IMR-90 (cell line): ENCODE results near the gene UNC13A. TPM values are rescaled to one million over a fixed set of nuclear protein-coding genes. Genes with fewer than 3 reads are reported as not detected.

ENCODE experiments used
- ATAC-seq: fragments of 200-7000 bp; cut with Tn5 transposase; 2 replicates; pipeline ENCODE4 v1.9.1; 2020; ENCODE audit warnings: low read depth, mild to moderate bottlenecking, moderate library complexity
- BruUV-seq: library from RNA; stranded (reverse); fragments of 400-500 nt; replicated peaks from 2 replicates; lab custom pipeline; 2021; lab: Mats Ljungman, UMichigan
- CTCF ChIA-PET: fragments of 300-600 bp; formaldehyde crosslinking; extraction: SDS; loops from one replicate; lab custom pipeline; 2021; ENCODE audit warnings: antibody characterized with exemption; lab: Yijun Ruan, JAX
- POLR2A ChIA-PET: fragments of 300-600 bp; sonication (Branson Sonifier 250); formaldehyde crosslinking; loops from one replicate; lab custom pipeline; 2022; ENCODE audit warnings: antibody characterized with exemption; ENCODE audit not compliant: unreplicated experiment; lab: Charles Lee
- DNase-seq: peaks from one replicate; pipeline ENCODE4 v3.0.0; 2013
- H2AFZ ChIP-seq: replicated peaks from 2 replicates; pipeline ENCODE3; 2013; ENCODE audit warnings: low read length, mild to moderate bottlenecking; ENCODE audit not compliant: poor library complexity
- H2AK5ac ChIP-seq: 2 replicates; pipeline ENCODE4 v1.6.1; 2013; ENCODE audit warnings: low read depth, low read length, inconsistent platforms
- H2AK9ac ChIP-seq: replicated peaks from 2 replicates; pipeline ENCODE3; 2013; ENCODE audit warnings: mild to moderate bottlenecking, low read depth, low read length, moderate library complexity; ENCODE audit not compliant: poor library complexity
- H2BK120ac ChIP-seq: 2 replicates; pipeline ENCODE4 v1.6.1; 2013; ENCODE audit warnings: low read depth, low read length, inconsistent platforms
- H2BK15ac ChIP-seq: 3 replicates; pipeline ENCODE4 v1.6.1; 2013; ENCODE audit warnings: low read depth, low read length, inconsistent platforms
- H2BK20ac ChIP-seq: 2 replicates; pipeline ENCODE4 v1.6.1; 2013; ENCODE audit warnings: low read depth, mild to moderate bottlenecking, inconsistent platforms, low read length, moderate library complexity
- H2BK5ac ChIP-seq: 2 replicates; pipeline ENCODE4 v1.6.1; 2013; ENCODE audit warnings: mild to moderate bottlenecking, low read depth, low read length, inconsistent platforms; ENCODE audit not compliant: poor library complexity, severe bottlenecking
- H3K14ac ChIP-seq: replicated peaks from 2 replicates; pipeline ENCODE4 v1.6.1; 2013; ENCODE audit warnings: low read depth, low read length, inconsistent platforms
- H3K18ac ChIP-seq: 2 replicates; pipeline ENCODE4 v1.6.1; 2013; ENCODE audit warnings: low read depth, low read length, control low read depth
- H3K23ac ChIP-seq: 2 replicates; pipeline ENCODE4 v1.6.1; 2013; ENCODE audit warnings: low read depth, low read length, inconsistent platforms
- H3K27ac ChIP-seq: 2 replicates; pipeline ENCODE4 v1.5.1; 2013; ENCODE audit warnings: mild to moderate bottlenecking, control low read depth, low read length; ENCODE audit not compliant: insufficient read depth
- H3K27me3 ChIP-seq: 2 replicates; pipeline ENCODE4 v1.6.1; 2013; ENCODE audit warnings: low read length; ENCODE audit not compliant: control insufficient read depth, insufficient read depth
- H3K36me3 ChIP-seq: 2 replicates; pipeline ENCODE4 v1.6.1; 2013; ENCODE audit warnings: low read length, mixed read lengths; ENCODE audit not compliant: control insufficient read depth, insufficient read depth
- H3K4ac ChIP-seq: 2 replicates; pipeline ENCODE4 v1.6.1; 2013; ENCODE audit warnings: low read depth, low read length, inconsistent platforms
- H3K4me1 ChIP-seq: 2 replicates; pipeline ENCODE4 v1.6.1; 2013; ENCODE audit warnings: low read length, mixed read lengths; ENCODE audit not compliant: control insufficient read depth, insufficient read depth
- H3K4me2 ChIP-seq: 2 replicates; pipeline ENCODE4 v1.6.1; 2013; ENCODE audit warnings: low read depth, mild to moderate bottlenecking, control low read depth, low read length, moderate library complexity
- H3K4me3 ChIP-seq: 2 replicates; pipeline ENCODE4 v1.5.1; 2013; ENCODE audit warnings: low read depth, mild to moderate bottlenecking, control low read depth, low read length, moderate library complexity; ENCODE audit not compliant: insufficient read depth
- H3K56ac ChIP-seq: 2 replicates; pipeline ENCODE4 v1.6.1; 2013; ENCODE audit warnings: low read length, inconsistent platforms; ENCODE audit not compliant: insufficient read depth; ENCODE audit errors: extremely low read depth
- H3K79me1 ChIP-seq, 2 experiments: 2 replicates each; pipeline ENCODE4 v1.6.1; 2013; ENCODE audit warnings: low read length in 2 of 2, inconsistent platforms in 1 of 2, low read depth in 1 of 2
- H3K9ac ChIP-seq: 2 replicates; pipeline ENCODE4 v1.6.1; 2013; ENCODE audit warnings: low read depth, low read length, control low read depth
- H3K9me1 ChIP-seq: 2 replicates; pipeline ENCODE4 v1.6.1; 2013; ENCODE audit warnings: low read length, inconsistent platforms; ENCODE audit not compliant: insufficient read depth
- H3K9me3 ChIP-seq: 2 replicates; pipeline ENCODE4 v1.6.1; 2013; ENCODE audit warnings: low read length; ENCODE audit not compliant: control insufficient read depth, insufficient read depth
- H4K20me1 ChIP-seq: 2 replicates; pipeline ENCODE4 v1.6.1; 2013; ENCODE audit warnings: low read length, inconsistent platforms; ENCODE audit not compliant: insufficient read depth
- H4K5ac ChIP-seq: 2 replicates; pipeline ENCODE4 v1.6.1; 2013; ENCODE audit warnings: mild to moderate bottlenecking, low read depth, low read length, control low read depth
- H4K8ac ChIP-seq, 2 experiments: 2 replicates each; pipeline ENCODE4 v1.6.1; 2013; ENCODE audit warnings: low read depth in 2 of 2, low read length in 2 of 2, control low read depth in 1 of 2, inconsistent platforms in 1 of 2
- H4K91ac ChIP-seq: 2 replicates; pipeline ENCODE4 v1.6.1; 2013; ENCODE audit warnings: low read depth, low read length, inconsistent platforms; ENCODE audit not compliant: insufficient read depth
- BHLHE40 ChIP-seq: fragments of 150-350 bp; IDR thresholded peaks from 2 replicates; pipeline ENCODE4 v1.6.1; 2016; ENCODE audit warnings: mild to moderate bottlenecking, low read depth, low read length
- CEBPB ChIP-seq: IDR thresholded peaks from 2 replicates; pipeline ENCODE4 v1.6.1; 2012; ENCODE audit warnings: low read depth, low read length, improper control_type of control experiment
- MAZ ChIP-seq: IDR thresholded peaks from 2 replicates; pipeline ENCODE4 v1.6.1; 2012; ENCODE audit warnings: low read depth, mild to moderate bottlenecking, low read length, improper control_type of control experiment, moderate library complexity, borderline replicate concordance
- MXI1 ChIP-seq: IDR thresholded peaks from 2 replicates; pipeline ENCODE4 v1.6.1; 2012; ENCODE audit warnings: low read depth, mild to moderate bottlenecking, low read length, moderate library complexity, borderline replicate concordance
- NFE2L2 ChIP-seq: fragments of 150-350 bp; IDR thresholded peaks from 2 replicates; pipeline ENCODE4 v1.6.1; 2016; ENCODE audit warnings: low read depth, mild to moderate bottlenecking, low read length
- RAD21 ChIP-seq: IDR thresholded peaks from 2 replicates; pipeline ENCODE4 v1.6.1; 2012; ENCODE audit warnings: low read length, improper control_type of control experiment
- RCOR1 ChIP-seq: IDR thresholded peaks from 2 replicates; pipeline ENCODE4 v1.6.1; 2012; ENCODE audit warnings: mild to moderate bottlenecking, low read length, improper control_type of control experiment; ENCODE audit not compliant: insufficient replicate concordance
- SMC3 ChIP-seq: fragments of 150-350 bp; IDR thresholded peaks from 2 replicates; pipeline ENCODE4 v1.6.1; 2016; ENCODE audit warnings: low read depth, mild to moderate bottlenecking, antibody characterized with exemption, low read length, moderate library complexity
- WGBS, 2 experiments: methylation state at CpG; one replicate each; pipeline versions ENCODE4 v1.1.5 to v1.1.7; 2013; ENCODE audit warnings: missing lambda C conversion rate in 2 of 2; ENCODE audit not compliant: insufficient read length in 1 of 2; ENCODE audit errors: extremely low coverage in 2 of 2; 5-methylcytosine and 5-hydroxymethylcytosine counted together
- dilution Hi-C: fragments of 300-500 bp; cut with HindIII; formaldehyde crosslinking; loops from one replicate; pipeline ENCODE4 v1.14.3; 2018; ENCODE audit warnings: low sequenced_read_pairs; ENCODE audit not compliant: unreplicated experiment
- in situ Hi-C: fragments of 300-500 bp; cut with MboI; formaldehyde crosslinking; loops from 3 replicates; pipeline ENCODE4 v1.14.3; 2019; ENCODE audit warnings: low sequenced_read_pairs, inconsistent platforms, mixed read lengths
- intact Hi-C: fragments of 100-400 bp; cut with micrococcal nuclease; formaldehyde crosslinking; loops from 2 replicates; pipeline ENCODE4 v1.10.0; 2022
- polyA plus RNA-seq, 3 experiments: library from polyadenylated mRNA; depleted of rRNA; stranded (reverse); fragments of >200 nt; gene quantifications; 2 replicates each; pipeline ENCODE4 v1.2.3, GENCODE V29; 2012; ENCODE audit warnings: low replicate concordance in 1 of 3
- total RNA-seq: library from RNA; depleted of rRNA; stranded (reverse); fragments of >200 nt; gene quantifications from 2 replicates; pipeline ENCODE4 v1.2.3, GENCODE V29; 2012
- TF ChIP-seq, protein P1 (sequence below): conservative IDR thresholded peaks from 2 replicates; pipeline ENCODE4 v1.5.1; 2012; ENCODE audit warnings: mild to moderate bottlenecking, low read depth, low read length, improper control_type of control experiment
- TF ChIP-seq, protein P2 (sequence below): fragments of 150-350 bp; IDR thresholded peaks from 2 replicates; pipeline ENCODE4 v1.6.1; 2016; ENCODE audit warnings: low read depth, mild to moderate bottlenecking, low read length, moderate library complexity, borderline replicate concordance

UNC13A gene
- total and polyA plus RNA-seq, 2 of the 4 experiments (the other 2 are of a cell fraction) = 0.18 to 0.22 TPM

DNA sequence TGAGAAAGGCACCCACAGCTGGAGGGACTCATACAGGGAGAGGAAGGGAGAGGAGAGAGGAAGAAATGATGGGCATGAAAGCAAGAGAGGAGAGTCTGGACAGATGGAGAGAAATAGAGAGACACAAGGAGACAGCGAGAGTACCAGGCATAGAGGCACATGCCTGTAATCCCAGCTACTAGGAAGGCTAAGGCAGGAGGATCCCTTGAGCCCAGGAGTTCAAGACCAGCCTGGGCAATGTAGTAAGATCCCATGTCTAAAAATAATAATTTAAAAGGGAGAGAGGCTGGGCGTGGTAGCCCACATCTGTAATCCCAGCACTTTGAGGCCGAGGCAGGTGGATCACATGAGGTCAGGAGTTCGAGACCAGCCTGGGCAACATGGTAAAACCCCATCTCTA, 9.3 kb downstream of the UNC13A start:
- DNase-seq (no peak), ATAC-seq (no peak)
- Histone ChIP-seq H2AK5ac (no peak overlapping the region), H3K36me3 (no peaks in the 10 kb centered on the region), H4K8ac (no peak overlapping the region), H3K4me2 (no peak overlapping the region), H3K4me3 (no peak overlapping the region), H2AK9ac (no peak overlapping the region), H2BK20ac (no peak overlapping the region), H2BK5ac (no peak overlapping the region), H3K4ac (no peak overlapping the region), H3K18ac (no peak overlapping the region), H3K9me1 (peaks cover 8% of the 10 kb centered on the region), H3K14ac (no peak overlapping the region), H4K5ac (no peak overlapping the region), H3K9ac (no peak overlapping the region), H3K4me1 (peaks cover 5% of the 10 kb centered on the region), H2AFZ (no peak overlapping the region), H2BK120ac (no peak overlapping the region), H3K79me1 (no peaks in the 10 kb centered on the region), H3K23ac (no peak overlapping the region), H3K9me3 (no peaks in the 10 kb centered on the region), H3K27ac (no peak overlapping the region), H4K20me1 (peaks cover 4% of the 10 kb centered on the region), H3K27me3 (peaks cover 4% of the 10 kb centered on the region; the same call in 1 of the 2 replicates), H2BK15ac (no peak overlapping the region), H3K56ac (no peak overlapping the region), H4K91ac (no peak overlapping the region)
- intact Hi-C loops (no loop called here), in situ Hi-C loops (no loop called here), dilution Hi-C loops (no loop called here)
- WGBS, 2 experiments = 33% methylated on average over 1 of the region's 4 CpGs; no CpG with 5 or more reads in 1 of the 2 experiments
- no TSS peak for BruUV-seq
- CTCF ChIA-PET = no interaction called here
- POLR2A ChIA-PET = no interaction called here
- no peak for TF ChIP-seq MXI1
- no peak for TF ChIP-seq RAD21
- TF ChIP-seq, protein P1, sequence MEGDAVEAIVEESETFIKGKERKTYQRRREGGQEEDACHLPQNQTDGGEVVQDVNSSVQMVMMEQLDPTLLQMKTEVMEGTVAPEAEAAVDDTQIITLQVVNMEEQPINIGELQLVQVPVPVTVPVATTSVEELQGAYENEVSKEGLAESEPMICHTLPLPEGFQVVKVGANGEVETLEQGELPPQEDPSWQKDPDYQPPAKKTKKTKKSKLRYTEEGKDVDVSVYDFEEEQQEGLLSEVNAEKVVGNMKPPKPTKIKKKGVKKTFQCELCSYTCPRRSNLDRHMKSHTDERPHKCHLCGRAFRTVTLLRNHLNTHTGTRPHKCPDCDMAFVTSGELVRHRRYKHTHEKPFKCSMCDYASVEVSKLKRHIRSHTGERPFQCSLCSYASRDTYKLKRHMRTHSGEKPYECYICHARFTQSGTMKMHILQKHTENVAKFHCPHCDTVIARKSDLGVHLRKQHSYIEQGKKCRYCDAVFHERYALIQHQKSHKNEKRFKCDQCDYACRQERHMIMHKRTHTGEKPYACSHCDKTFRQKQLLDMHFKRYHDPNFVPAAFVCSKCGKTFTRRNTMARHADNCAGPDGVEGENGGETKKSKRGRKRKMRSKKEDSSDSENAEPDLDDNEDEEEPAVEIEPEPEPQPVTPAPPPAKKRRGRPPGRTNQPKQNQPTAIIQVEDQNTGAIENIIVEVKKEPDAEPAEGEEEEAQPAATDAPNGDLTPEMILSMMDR = no peak
- TF ChIP-seq MAZ = no peak
- TF ChIP-seq, protein P2, sequence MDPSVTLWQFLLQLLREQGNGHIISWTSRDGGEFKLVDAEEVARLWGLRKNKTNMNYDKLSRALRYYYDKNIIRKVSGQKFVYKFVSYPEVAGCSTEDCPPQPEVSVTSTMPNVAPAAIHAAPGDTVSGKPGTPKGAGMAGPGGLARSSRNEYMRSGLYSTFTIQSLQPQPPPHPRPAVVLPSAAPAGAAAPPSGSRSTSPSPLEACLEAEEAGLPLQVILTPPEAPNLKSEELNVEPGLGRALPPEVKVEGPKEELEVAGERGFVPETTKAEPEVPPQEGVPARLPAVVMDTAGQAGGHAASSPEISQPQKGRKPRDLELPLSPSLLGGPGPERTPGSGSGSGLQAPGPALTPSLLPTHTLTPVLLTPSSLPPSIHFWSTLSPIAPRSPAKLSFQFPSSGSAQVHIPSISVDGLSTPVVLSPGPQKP = no peak
- TF ChIP-seq BHLHE40 = no peak
- TF ChIP-seq NFE2L2 = no peak
- no peak for TF ChIP-seq RCOR1
- TF ChIP-seq CEBPB = no peak
- TF ChIP-seq SMC3 = no peak
